GM18858 (cell line): ENCODE data around the gene CPNE4.

Source experiments
- ATAC-seq: cut with Tn5 transposase; IDR thresholded peaks from one replicate; pipeline ENCODE4 v1.9.1; 2021; ENCODE audit not compliant: unreplicated experiment

CPNE4 gene

GRCh38 chr3:131484496-131485111 lies 550.2 kb downstream of the CPNE4 start:
- no peak for ATAC-seq
